Raji (cell line): Measurements from ENCODE around the gene WDTC1.

ENCODE experiments used
- POLR2A ChIP-seq: IDR thresholded peaks from 2 replicates; pipeline ENCODE4 v1.6.1; 2011; ENCODE audit warnings: low read depth, low read length, control low read depth; ENCODE audit not compliant: insufficient read depth

Gene WDTC1

GRCh38 chr1:27343639-27344025, 109.2 kb downstream of the WDTC1 start:
- no peak for TF ChIP-seq POLR2A

DNA sequence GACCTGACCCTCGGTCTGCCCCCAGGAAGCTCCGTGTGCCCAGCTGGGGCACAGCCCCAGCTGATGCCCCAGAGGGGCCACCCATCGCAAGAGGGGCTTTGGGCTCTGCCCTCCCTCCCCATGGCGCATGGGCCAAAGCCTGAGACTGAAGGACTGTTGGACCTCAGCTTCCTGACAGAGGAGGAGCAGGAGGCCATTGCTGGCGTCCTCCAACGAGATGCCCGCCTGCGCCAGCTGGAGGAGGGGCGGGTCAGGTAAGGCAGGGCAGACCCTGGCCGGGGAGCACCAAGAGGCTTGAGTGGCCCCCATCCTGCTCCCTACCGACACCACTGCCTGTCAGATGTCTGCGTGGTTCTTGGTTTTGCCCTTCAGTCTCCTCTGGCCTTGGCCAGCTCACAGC, 110.8 kb downstream of the WDTC1 start:
- TF ChIP-seq POLR2A, result no peak

DNA sequence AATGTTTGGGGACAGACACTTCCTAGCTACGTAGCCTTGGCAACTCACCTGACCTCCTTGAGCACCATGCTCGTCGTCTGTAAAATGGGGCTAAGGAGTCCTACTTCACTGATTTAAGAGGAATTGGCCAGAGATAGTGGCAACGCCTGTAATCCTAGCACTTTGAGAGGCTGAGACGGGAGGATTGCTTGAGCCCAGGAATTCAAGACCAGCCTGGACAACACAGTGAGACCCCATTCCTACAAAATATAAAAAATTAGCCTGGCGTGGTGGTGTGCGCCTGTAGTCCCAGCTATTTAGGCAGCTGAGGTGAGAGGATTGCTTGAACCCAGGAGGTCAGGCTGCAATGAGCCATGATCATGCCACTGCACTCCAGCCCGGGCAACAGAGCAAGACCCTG, 111.9 kb downstream of the WDTC1 start:
- no peak for TF ChIP-seq POLR2A

GRCh38 chr1:27346991-27347624, 112.7 kb downstream of the WDTC1 start:
- no peak for TF ChIP-seq POLR2A

DNA sequence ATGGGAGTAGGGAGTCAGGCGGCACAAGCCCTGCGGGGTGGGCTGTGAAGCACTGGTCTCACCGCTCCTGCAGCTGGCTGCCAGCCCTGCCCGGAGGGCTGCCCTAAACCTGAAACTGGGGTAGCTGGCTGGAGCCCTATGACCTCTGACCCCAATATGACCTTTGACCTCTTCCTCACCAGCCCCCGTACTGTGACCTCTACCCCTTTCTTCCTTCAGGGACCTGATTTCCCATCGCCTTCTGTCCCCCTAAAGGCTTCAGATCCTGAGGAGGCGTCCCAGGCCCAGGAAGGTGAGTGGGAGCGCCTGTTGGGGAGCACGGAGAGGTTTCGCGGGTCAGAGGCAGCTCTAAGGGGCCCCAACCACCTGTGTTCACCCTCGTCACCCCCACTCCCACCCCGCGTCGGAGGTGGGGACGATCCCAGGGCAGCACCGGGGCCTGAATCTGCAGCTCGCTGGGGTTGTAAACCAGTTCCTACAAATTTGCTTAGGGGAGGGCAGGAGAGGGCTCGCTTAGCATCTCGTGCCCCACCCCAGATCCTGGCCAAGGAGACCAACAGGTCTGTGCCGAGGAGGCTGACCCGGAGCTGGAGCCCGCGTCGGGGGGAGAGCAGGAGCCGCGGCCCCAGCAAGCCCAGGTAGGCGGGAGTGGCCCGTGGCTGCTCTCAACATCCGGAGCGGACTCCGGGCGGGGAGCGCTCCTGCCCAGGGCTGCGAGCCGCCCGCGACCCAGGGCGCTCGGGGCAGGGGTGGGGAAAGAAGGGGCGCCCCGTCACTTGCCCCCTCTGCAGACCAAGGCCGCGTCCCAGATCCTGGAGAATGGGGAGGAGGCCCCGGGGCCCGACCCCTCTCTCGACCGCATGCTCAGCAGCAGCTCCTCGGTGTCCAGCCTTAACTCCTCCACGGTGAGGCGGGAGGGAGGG, 114.7 kb downstream of the WDTC1 start:
- TF ChIP-seq POLR2A, result no peak

DNA sequence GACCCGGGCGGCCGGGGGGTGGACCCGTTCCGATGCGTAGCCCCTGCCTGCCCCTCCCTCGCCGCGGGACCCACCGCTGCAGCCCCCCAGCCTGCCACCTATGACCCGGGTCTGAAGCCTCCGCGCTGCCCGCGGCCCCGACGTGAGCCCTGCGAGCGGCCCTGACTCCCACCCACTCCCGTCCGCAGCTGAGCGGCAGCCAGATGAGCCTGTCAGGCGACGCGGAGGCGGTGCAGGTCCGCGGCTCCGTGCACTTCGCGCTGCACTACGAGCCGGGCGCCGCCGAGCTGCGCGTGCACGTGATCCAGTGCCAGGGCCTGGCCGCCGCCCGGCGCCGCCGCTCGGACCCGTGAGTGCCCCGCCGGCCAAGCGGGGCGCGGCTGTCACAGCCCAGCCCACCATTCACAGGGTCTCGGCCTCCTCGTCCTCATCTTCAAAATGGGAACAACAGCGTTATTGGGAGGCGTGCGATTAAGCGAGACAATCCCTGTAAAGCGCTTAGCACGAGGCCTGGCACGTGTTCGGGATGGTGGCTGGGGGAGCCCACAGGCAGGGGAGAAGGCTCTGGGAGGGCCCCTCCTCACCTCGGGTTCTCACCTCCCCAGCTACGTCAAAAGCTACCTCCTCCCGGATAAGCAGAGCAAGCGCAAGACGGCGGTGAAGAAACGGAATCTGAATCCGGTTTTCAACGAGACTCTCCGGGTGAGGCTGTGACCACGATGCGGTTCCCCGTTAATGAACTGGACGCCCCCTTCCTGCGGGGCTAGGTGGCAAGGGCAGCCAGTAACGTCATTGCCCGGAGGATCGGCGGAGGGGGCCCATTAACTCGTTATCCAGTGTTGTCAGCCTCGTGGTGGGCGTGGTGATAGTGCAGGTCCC, 115.6 kb downstream of the WDTC1 start:
- TF ChIP-seq POLR2A, result no peak

DNA sequence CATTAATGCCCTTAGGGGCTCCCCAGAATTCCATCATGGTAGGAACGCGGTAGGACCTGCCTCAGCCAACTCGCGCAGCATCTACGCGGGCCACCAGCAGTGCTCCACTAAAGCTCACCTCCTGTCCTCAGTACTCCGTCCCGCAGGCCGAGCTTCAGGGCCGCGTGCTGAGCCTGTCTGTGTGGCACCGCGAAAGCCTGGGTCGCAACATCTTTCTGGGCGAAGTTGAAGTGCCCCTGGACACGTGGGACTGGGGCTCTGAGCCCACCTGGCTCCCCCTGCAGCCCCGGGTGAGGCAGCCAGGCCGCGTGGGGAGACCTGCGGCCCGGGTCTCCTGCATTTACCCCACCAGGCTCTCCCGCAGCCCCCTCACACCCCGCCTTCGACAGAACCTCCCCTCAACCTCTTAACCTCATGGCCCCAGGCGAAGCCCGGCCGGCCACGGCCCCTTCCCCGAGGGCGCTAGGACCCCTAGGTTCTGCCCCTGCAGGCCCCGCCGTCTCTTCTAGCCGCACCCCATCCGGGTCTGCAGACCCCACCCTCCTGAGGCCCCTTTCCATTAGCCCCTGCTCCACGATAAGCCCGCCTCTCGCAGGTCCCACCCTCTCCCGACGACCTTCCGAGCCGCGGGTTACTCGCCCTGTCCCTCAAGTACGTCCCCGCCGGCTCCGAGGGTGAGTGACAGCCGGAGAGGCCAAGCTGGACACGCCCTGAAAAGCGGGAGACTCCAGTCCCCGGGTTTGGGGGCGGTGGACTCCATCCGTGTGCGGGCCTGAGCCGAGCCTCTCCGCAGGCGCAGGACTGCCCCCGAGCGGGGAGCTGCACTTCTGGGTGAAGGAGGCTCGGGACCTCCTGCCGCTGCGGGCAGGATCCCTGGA, 116.5 kb downstream of the WDTC1 start:
- TF ChIP-seq POLR2A, result no peak

GRCh38 chr1:27351541-27352107, 117.2 kb downstream of the WDTC1 start:
- TF ChIP-seq POLR2A, result no peak

DNA sequence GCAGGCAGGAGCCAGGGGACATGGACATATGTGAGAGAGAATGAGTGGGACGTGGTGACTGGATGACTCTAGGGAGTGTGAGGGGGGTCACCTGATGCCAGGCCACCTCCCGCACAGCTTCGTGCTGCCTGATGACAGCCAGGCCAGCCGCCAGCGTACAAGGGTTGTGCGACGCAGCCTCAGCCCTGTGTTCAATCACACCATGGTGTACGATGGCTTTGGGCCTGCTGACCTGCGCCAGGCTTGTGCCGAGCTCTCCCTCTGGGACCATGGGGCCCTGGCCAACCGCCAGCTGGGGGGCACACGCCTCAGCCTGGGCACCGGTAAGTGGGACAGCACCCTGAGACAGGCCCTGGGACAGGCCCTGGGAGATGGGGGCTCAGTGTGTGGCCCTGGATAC, 118.7 kb downstream of the WDTC1 start:
- no peak for TF ChIP-seq POLR2A

DNA sequence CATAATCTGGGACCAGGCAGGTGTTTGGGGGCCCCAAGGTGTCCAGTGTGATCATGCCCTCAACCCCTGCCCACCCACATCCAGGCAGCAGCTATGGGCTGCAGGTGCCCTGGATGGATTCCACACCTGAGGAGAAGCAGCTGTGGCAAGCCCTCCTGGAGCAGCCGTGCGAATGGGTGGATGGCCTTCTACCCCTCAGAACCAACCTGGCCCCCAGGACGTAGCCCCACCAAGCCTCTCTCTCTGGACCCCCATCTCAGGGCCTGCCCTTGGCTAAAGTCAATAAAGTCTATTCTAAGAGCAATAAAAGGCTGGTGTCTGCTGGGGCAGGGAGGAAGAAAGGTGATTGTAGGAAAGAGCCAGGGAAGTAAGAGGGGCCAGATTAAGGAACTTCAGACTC, 119.2 kb downstream of the WDTC1 start:
- TF ChIP-seq POLR2A, result no peak

DNA sequence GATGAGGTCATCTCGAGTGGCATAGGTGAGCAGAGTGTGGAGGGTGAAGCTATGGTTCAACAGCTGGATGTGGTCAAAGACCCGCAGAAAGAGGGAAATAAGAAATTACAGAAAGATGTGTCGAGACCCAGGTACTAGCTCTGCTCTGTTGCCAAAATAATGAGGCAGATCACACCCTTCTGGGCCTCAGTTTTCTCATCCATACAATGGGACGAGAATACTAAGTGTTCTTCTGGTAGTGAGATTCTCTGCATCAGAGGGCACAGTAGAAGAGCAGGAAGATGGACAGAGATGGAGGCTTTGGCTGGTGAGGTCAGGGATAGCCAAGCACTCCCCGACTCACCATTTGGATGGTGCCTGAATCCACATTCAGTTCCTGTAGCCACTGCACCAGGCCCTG, 121.3 kb downstream of the WDTC1 start:
- TF ChIP-seq POLR2A, result no peak

DNA sequence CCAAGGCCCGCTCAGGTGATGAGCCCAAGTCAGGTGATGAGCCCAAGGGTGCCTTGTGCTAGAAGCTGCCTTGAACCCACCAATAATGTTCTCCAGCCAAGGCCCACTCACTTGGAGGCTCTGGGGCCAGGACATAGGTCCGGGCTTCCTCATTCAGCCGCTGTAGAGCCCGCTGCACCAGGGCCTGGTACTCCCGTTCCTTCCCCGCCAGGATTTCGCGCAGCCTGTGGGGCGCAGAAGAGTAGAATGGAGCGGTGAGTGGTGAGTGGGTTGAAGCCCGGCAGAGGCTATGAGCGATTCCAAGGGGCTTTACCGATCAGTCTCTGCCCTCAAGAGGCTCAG, 121.8 kb downstream of the WDTC1 start:
- no peak for TF ChIP-seq POLR2A

GRCh38 chr1:27356619-27357280, 122.3 kb downstream of the WDTC1 start:
- no peak for TF ChIP-seq POLR2A

DNA sequence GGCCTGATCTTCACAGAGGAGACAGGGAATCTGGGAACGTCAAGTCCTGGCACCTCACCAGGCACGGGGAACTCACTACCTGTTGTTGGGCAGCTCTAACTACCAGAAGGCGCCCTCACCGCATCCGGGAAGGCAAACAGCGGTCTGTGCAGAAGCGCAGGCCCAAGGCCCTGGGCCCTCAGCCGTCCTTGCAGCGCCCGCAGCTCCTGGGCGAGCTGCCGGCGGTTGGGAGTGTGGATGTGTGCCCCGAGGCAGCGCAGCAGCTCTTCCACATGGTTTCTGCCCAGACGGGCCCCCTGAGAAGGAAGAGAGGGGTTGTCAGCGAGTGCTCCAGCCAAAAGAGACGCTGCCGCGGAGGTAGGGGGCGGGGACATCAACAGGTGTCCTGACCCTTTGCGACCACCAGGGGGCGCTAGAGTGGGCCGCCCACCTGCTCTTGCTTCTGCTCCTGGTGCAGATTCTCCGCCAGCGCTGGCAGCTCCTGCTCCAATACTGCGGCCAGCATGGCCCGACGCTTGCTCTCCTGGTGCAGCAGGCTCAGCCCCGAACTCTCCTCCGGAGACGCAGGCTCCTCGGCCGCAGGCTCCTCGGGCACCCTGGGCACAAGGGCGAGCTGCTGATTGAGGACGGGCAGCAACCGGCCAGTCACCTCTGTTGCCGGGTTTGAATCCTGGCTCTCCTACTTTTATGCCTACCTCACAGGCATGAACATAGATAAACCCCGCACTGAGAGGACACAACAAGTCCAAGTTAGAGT, 123.0 kb downstream of the WDTC1 start:
- TF ChIP-seq POLR2A, result no peak
